ENCODE results near the gene USP36. TPM values are rescaled to one million over a fixed set of nuclear protein-coding genes. Genes with fewer than 3 reads are reported as not detected.

USP36 gene
- total RNA-seq, 1 experiment from 2014 or later, result 16.3 TPM

DNA sequence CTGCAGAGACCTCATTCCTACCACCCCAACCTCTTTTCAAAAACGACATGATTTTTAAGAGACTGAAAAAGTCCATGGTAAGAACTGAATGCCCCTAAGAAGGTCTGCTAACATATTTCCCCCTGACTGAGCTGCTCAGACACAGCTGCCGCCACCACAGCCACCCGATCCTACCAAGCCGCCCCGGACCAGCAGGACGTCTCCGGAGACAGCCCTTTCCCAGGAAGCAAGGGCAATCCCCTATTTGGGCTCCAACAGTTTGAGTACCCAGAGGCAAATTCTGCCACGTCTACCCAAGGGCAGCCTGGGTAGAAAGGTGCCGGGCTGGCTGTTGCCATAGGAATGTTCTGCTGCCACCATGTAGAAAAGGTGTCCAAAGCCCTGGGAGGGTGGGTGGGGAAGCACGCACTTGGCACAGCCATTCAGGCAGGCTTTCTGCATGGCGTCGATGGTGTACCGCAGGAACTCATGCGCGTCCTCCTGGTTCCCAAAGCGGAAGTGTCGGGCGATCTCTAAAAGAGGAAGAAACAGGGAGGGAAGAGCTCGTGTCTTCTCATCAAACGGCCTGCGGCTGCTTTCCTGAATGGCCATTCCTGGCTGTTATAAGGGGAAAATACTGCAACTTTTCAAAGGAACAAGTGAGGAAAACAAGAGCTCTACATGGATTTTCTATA is 13.6 kb downstream of the USP36 start:
- Histone ChIP-seq H3K27me3 (no peaks in the 10 kb centered on the region), H3K9me3 (no peaks in the 10 kb centered on the region), H3K4me3 (no peak overlapping the region), H3K36me3 (peaks cover 90% of the 10 kb centered on the region)
- DNase-seq, result no peak

DNA sequence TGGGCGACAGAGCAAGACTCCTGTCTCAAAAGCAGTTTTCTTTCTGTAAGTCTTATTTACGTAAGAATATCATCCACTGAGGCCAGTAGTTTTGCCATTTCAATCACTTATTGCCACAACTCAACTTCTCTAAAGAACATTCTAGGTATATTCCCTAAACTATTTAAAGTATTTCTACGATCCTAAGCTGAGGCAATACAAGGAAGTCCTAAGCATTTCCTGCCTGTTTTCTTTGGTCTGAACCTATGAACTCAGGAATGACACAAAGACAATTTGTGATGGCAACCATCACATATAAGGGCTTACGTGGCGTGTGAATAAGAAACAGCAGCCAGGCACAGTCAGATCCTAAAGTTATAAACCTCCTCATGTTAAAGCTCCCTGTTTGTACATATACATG is 14.2 kb downstream of the USP36 start:
- no peak for DNase-seq
- peaks cover 93% of the 10 kb centered on the region for H3K36me3 ChIP-seq
- H3K9me3 ChIP-seq, result no peaks in the 10 kb centered on the region
- no peak overlapping the region for H3K4me3 ChIP-seq
- H3K27me3 ChIP-seq, result no peaks in the 10 kb centered on the region

DNA sequence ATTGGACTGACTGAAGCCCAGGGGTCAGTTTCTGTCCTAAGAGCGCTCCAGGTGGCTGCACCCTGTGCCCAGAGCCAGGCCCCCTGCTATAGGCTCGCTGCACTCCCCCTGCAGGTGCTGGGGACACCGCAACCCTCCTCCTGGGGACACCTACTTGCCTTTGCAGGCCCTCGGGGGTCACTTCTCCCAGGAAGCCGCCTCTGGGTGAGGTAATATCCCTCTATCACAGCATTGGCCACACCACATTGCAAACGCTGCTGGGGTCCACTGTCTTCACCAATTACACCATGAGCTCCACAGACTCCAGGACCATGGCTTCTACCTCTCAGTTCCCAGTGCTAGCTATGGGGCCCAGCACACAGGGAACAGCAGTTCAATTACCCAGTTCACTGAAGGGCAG is 14.9 kb downstream of the USP36 start:
- Histone ChIP-seq H3K9me3 (no peaks in the 10 kb centered on the region), H3K4me3 (no peak overlapping the region), H3K36me3 (peaks cover 93% of the 10 kb centered on the region), H3K27me3 (no peaks in the 10 kb centered on the region)
- no peak for DNase-seq

DNA sequence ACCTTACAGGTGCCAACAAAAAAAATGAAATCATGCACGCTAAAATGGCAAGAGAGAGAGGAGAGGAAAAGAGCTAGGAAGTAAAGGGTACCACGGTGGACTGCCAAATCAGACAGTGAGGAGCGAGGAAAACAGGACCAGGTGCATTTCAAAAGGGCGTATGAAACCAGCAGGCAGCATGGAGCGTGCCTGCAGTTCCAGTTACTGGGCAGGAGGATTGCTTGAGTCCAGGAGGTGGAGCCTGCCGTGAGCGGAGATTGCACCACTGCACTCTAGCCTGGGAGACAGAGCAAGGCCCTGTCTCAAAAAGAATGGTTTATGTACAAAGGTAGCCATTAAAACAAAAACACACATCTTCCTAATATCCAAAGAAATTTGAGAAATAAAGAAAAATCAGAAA is 16.4 kb downstream of the USP36 start:
- H3K9me3 ChIP-seq, result no peaks in the 10 kb centered on the region
- no peak overlapping the region for H3K4me3 ChIP-seq
- no peaks in the 10 kb centered on the region for H3K27me3 ChIP-seq
- peaks cover 93% of the 10 kb centered on the region for H3K36me3 ChIP-seq
- no peak for DNase-seq

DNA sequence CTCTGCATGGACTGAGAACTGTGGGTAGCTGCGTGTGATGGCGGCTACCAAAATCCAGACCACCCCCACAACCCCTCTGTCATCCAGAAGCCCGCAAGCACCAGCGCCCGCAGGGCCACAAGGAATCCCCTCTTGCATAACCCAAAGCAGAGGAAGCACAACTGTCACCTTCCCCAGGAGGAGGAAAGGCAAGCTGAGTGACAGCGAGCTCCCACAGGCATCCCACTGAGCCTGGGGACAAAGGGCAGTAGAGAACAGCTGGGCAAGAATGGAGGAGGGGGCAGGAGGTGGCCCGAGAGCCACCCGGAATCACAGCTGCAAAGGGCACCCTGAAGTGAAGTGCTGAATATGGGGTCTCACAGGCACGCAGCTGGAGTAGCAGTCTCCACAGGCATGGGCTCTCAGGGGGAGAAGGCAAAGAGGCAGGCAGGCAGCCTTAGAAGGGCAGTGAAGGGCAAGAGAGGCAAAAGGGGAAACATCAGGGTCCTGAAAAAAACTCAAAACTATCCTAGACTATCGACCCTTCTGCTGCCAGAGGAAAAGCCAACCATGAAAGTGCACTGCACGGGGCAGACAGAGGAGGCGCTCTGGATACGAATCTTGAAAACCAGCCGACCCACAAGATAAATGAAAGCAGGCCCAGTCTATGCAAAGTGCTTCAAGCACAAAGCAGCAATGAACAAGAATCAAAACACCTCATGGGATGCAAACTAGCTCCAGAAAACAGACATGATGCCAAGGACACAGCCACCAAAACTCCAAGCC is 17.1 kb downstream of the USP36 start:
- no peak for DNase-seq
- Histone ChIP-seq H3K36me3 (peaks cover 93% of the 10 kb centered on the region), H3K27me3 (no peaks in the 10 kb centered on the region), H3K9me3 (no peaks in the 10 kb centered on the region), H3K4me3 (no peak overlapping the region)

DNA sequence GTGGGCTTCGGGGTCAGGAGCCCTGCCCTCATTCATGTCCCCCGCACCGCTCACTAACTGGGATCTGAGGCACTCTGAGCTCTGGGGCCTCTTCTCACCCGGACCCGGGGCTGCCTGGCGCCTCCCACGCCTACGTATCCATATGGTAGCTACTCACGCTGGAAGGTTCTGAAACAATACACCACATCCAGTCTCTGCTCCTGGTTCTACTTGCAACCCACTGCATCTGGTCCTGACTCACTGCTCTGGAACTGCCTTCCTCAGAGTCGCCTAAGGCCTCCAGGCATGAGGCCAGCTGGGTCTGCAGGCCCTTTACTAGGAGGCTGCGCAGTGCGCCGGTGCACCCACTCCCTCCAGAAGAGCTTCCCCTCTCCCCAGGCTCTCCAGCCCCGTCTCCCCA is 18.1 kb downstream of the USP36 start:
- H3K9me3 ChIP-seq, result no peaks in the 10 kb centered on the region
- DNase-seq, result peak; percentile 25
- H3K4me3 ChIP-seq, result no peak overlapping the region
- no peaks in the 10 kb centered on the region for H3K27me3 ChIP-seq
- peaks cover 92% of the 10 kb centered on the region for H3K36me3 ChIP-seq

DNA sequence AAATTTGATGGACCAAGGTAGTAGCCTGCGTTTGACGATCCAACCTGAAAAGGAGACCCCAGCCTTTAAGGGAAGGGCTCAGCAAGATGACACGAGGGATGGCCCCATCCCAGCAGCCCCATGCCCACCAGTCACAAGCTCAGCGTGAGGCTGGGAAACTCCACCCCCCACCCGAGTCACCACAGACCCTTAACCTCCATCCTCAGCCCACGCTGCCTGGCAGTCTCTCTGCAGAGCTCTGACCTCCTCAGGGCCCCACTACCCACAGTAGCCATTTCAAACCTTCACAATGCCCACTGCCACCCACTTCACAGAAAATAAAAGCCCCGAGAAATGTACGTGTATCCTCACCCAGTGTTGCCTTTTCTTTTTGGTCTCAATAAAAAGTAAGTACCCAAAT is 18.7 kb downstream of the USP36 start:
- no peak for DNase-seq
- Histone ChIP-seq H3K36me3 (peaks cover 94% of the 10 kb centered on the region), H3K27me3 (no peaks in the 10 kb centered on the region), H3K9me3 (no peaks in the 10 kb centered on the region), H3K4me3 (no peak overlapping the region)

DNA sequence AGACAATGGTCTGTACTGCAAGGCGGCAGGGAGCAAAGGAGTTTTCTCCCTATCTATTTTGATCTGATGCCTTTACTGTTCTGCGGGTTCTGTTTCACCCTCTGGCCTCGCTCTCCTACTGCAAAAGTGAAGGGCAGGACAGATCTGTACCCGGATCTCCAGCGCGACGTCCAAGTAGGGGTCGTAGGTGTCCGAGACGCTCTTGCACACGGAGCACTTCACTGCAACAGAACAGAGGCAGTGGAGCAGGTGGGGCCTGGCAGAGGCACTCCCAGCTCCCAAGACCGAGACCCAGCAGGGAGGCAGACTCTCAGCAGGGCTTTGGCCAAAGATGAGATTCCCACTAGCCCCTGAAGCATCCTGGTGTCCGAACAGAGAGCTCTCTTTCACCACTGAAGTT is 19.8 kb downstream of the USP36 start:
- Histone ChIP-seq H3K4me3 (no peak overlapping the region), H3K9me3 (no peaks in the 10 kb centered on the region), H3K27me3 (no peaks in the 10 kb centered on the region), H3K36me3 (peaks cover 94% of the 10 kb centered on the region)
- no peak for DNase-seq

DNA sequence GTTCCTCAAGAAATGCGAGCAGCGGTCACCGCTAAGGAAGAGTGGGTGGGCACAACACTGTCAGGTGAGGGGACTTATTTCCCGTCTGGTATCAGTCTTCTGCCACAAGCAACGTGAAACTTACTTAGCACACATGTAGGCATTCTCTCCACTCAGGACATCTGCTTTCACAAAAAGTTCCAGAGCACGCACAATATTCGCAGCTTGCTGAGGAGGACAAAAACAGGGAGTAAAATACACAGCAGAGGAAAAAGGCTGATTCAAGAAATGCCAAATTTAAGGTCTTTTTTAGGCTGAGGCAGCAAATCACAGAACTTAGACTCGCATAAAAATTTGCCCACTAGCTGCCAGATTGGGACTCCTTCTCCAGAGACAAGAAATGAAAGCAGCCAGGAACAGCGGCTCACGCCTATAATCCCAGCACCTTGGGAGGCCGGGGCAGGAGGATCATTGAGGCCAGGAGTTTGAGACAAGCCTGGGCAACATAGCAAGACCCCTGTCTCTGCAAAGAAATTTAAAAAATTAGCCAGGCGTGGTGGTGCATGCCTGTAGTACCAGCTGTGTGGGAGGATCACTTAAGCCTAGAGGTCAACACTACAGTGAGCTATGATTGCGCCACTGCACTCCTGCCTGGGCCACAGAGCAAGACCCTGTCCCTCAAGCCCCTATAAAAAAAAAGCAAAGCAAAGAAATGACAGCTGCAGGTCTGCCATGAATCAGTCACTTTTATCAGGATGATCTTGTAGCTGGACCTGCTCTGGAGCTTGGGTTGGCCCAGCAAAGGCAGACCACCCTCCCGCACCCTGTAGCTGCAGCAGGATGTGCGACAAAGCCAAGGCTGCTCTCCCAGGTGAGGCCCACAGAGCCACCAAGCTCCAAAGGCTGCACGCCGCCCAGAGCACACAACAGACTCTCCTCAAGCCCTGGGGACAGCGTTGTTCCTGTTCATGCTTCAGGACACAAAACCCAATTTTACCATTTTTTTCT is 20.5 kb downstream of the USP36 start:
- Histone ChIP-seq H3K27me3 (no peaks in the 10 kb centered on the region), H3K36me3 (peaks cover 94% of the 10 kb centered on the region), H3K9me3 (no peaks in the 10 kb centered on the region), H3K4me3 (no peak overlapping the region)
- DNase-seq, result no peak

DNA sequence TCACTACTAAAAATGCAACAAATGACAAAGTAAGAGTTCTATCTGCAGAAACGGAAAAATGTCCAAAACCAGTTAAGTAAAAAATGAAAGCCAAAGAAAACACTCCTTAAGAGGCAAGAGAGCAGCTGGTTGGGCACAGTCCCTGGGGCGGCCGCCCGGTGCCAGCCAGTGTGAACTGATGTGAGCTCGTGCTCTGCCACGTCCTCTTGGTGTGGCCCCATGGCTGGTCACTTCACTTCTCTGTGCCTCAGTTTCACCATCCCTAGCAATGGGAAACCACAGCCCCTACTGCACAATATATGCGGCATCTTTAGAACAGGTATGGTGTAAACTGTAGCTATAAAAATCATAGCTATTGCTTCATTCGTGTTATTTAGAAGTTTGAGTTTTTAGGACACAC is 21.2 kb downstream of the USP36 start:
- Histone ChIP-seq H3K9me3 (no peaks in the 10 kb centered on the region), H3K27me3 (no peaks in the 10 kb centered on the region), H3K36me3 (peaks cover 93% of the 10 kb centered on the region), H3K4me3 (no peak overlapping the region)
- no peak for DNase-seq

DNA sequence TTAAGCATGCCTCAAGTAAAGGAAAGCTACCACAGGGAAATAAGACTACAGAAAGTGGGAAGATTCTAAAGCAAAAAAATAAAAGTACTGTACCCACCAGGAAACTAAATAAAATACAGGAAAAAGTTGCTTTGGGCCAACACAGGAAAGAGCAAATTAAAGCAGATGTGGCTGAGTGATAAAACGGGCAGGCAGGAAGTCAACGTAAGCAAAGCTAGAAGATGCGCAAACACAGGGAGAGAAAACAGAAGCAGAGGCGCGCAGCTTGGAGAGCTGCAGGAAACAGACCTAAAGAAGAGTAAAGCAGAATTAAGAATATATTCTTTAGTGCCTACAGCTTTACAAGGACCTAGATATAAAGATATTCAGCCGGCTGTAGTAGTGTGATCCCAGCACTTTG is 21.7 kb downstream of the USP36 start:
- no peak overlapping the region for H3K4me3 ChIP-seq
- no peaks in the 10 kb centered on the region for H3K9me3 ChIP-seq
- peaks cover 93% of the 10 kb centered on the region for H3K36me3 ChIP-seq
- no peaks in the 10 kb centered on the region for H3K27me3 ChIP-seq
- DNase-seq, result no peak

DNA sequence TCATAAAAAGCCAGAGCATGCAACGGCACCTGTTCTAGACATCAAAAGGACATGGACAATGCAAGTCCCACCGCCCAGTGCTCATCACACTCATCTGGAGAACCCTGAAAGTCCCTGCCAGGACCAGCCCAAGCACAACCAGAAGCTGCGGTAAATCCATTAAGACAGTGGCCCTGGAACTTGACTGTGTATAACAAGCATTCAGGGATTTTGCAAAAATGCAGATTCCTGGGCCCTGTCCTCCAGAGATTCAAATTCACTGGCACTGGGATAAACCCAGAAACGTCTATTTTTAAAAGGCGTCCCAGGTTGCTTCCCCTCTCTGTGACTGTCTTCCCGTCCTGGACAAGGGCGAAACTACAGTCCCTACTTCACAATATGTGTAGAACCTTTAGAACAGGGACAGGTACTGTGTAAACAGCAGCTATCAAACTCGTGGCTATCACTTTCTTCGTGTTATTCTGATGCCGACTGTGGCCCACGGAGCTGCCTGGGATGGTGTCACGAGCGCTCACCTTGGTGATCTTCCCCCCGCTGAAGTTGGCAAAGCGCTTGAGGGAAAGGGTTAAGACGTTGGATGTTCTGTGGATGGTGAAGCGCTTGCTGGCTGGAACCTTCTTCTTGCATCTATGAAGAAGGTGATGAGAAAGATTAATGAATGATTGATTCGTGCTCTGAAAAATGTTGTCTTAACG is 22.3 kb downstream of the USP36 start:
- H3K4me3 ChIP-seq, result no peak overlapping the region
- H3K9me3 ChIP-seq, result no peaks in the 10 kb centered on the region
- H3K27me3 ChIP-seq, result no peaks in the 10 kb centered on the region
- no peak for DNase-seq
- peaks cover 93% of the 10 kb centered on the region for H3K36me3 ChIP-seq

DNA sequence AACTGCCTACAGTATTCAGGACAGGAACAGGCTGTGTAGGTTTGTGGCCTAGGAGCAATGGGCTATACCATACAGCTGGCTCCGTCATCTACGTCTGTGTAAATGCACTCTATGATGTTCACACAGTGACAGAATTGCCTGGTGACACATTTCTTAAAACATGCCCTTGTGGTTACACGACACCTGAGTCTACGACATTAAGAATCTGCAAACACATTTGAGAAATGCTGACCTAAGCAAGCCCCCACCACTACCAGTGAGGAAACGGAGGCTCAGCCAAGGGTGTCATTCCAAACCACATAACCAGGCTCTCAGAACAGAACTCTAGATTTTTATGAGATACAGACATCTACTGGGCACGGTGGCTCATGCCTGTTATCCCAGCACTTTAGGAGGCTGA is 23.5 kb downstream of the USP36 start:
- Histone ChIP-seq H3K27me3 (no peaks in the 10 kb centered on the region), H3K36me3 (peaks cover 94% of the 10 kb centered on the region)
- DNase-seq, result no peak

DNA sequence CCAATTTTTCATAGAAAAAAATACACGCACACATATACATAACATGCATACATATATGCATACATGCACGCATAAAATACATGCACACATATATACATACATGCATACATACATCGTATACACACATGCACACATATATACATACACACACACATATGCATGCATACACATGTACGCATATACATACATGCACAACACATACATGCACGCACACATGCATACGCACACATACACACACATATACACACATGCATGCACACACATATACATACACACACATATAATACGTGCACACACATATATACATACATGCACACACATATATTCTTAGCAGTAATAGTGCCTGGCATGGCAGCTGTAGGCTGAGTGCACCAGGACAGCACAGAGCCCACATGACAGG is 24.9 kb downstream of the USP36 start:
- Histone ChIP-seq H3K4me3 (no peak overlapping the region), H3K27me3 (no peaks in the 10 kb centered on the region), H3K9me3 (no peaks in the 10 kb centered on the region), H3K36me3 (peaks cover 94% of the 10 kb centered on the region)
- no peak for DNase-seq

More for the DNA sequence above, 23.5 kb downstream of the USP36 start:
- no peak overlapping the region for H3K4me3 ChIP-seq
- no peaks in the 10 kb centered on the region for H3K9me3 ChIP-seq

DNA sequence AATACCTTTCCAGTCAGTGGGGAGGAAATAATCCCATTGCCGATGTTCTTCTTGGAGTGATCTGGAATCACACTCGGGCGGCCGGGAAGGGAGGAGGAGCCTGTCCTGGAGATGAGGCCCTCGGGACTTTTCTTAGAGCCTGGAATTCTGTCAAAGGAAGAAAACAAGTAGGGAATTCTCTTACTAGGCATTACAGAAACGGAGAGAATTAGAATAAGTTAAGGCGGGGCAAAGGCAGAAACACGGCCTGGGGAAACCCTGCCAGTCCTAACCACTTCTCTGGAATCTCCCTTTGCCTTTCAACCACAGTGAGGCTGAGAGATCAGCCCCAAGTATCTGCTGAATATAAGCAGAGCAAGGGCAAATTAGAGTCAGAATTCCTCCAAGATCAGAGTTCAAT is 27.8 kb downstream of the USP36 start:
- DNase-seq, result no peak
- H3K9me3 ChIP-seq, result no peaks in the 10 kb centered on the region
- no peak overlapping the region for H3K4me3 ChIP-seq
- no peaks in the 10 kb centered on the region for H3K27me3 ChIP-seq
- H3K36me3 ChIP-seq, result peaks cover 94% of the 10 kb centered on the region

DNA sequence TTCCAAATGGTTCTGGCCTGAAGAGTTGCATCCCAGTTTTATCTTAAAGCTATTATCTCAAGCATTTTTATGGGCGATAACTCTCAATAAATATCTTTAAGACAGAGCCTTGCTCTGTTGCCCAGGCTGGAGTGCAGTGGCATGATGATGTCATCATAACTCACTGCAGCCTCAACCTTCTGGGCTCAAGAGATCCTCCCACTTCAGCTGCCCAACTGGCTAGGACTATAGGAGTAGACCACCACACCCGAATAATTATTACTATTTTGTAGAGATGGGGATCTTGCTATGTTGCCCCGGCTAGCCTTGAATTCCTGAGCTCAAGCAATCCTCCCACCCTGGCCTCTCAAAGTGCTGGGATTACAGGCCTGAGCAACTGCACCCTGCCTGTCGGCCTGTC is 32.5 kb downstream of the USP36 start:
- Histone ChIP-seq H3K4me3 (no peak overlapping the region), H3K9me3 (no peaks in the 10 kb centered on the region), H3K27me3 (no peaks in the 10 kb centered on the region), H3K36me3 (peaks cover 90% of the 10 kb centered on the region)
- no peak for DNase-seq

DNA sequence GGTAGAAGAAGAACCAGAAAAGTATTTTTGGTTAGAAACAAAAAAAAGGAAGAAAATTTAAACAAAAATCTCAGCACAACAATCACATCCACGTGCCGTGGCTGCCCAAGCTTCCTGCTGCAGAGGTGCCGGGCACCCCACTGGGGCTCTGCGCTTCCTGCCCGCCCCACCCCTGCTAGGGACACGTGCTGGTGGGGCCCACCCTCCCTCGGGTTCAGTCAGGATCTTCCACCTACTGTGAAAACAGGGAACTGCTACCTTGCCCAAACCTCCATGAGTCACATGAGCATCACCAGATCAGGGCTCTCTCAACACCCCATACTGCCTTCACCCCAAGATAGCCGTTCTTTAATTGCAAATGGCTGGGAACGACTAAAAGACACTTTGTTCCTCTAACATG is 34.2 kb downstream of the USP36 start:
- no peak for DNase-seq
- Histone ChIP-seq H3K4me3 (no peak overlapping the region), H3K9me3 (no peaks in the 10 kb centered on the region), H3K36me3 (peaks cover 85% of the 10 kb centered on the region), H3K27me3 (no peaks in the 10 kb centered on the region)
